ENCODE results near the gene AFP.

DNA sequence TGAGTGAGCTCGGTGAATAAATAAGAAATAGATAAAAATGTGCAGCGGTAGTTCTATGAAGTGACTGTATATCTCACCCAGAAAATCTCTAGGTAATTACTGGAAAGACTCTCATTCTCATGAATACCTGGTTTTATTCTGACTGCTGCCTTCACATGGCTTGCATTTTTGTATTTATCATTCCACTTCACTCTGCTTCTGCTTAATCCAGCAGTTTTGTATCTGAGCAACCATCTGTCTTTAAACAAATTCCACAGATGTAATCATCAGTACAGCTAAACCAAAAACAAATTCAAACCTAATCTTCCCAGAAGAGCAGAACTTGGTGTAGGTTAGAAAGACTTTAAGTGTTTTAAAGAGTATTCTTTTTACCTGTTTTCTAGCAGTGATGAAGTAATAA, 43.1 kb upstream of the AFP start:
- TF ChIP-seq, protein P1, sequence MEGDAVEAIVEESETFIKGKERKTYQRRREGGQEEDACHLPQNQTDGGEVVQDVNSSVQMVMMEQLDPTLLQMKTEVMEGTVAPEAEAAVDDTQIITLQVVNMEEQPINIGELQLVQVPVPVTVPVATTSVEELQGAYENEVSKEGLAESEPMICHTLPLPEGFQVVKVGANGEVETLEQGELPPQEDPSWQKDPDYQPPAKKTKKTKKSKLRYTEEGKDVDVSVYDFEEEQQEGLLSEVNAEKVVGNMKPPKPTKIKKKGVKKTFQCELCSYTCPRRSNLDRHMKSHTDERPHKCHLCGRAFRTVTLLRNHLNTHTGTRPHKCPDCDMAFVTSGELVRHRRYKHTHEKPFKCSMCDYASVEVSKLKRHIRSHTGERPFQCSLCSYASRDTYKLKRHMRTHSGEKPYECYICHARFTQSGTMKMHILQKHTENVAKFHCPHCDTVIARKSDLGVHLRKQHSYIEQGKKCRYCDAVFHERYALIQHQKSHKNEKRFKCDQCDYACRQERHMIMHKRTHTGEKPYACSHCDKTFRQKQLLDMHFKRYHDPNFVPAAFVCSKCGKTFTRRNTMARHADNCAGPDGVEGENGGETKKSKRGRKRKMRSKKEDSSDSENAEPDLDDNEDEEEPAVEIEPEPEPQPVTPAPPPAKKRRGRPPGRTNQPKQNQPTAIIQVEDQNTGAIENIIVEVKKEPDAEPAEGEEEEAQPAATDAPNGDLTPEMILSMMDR (IDR thresholded peaks at IDR 0.05 in 2 of 3, conservative IDR thresholded peaks at IDR 0.05 in 1 of 3; ENCODE audit: control insufficient read depth in 2 of 3, extremely low read depth in 1 of 3, insufficient read depth in 1 of 3, low read depth in 3 of 3, low read length in 3 of 3) = no peak
- TF ChIP-seq CHD1 (IDR thresholded peaks at IDR 0.05; ENCODE audit: low read depth, low read length) = no peak
